Upper lobe of left lung (tissue), 4 donors: ENCODE results near the gene DLG2.

Experiments used
- CTCF ChIP-seq, 6 experiments: fragments of 450-650 bp in 4 of 6; fragments of 200-600 bp in 2 of 6; sonication (generic) in 2 of 6; IDR thresholded peaks; one replicate each; pipeline ENCODE4 v1.5.1; 2016 to 2019; ENCODE audit warnings: antibody characterized with exemption in 6 of 6
- EP300 ChIP-seq, 4 donors: sonication (generic); formaldehyde crosslinking; IDR thresholded peaks; one replicate each; pipeline ENCODE4 v1.5.1; 2017; ENCODE audit warnings: antibody characterized with exemption in 4 of 4, control low read depth in 2 of 4
- POLR2A ChIP-seq, 4 donors: fragments of 450-650 bp; IDR thresholded peaks; one replicate each; pipeline ENCODE4 v1.5.1; 2016 to 2017; ENCODE audit warnings: antibody characterized with exemption in 4 of 4, mild to moderate bottlenecking in 2 of 4
- POLR2AphosphoS5 ChIP-seq, 2 donors: sonication (generic); formaldehyde crosslinking; IDR thresholded peaks; one replicate each; pipeline ENCODE4 v1.5.1; 2017; ENCODE audit warnings: antibody characterized with exemption in 2 of 2

GRCh38 chr11:84558085-84558905 is 1068.8 kb downstream of the DLG2 start:
- TF ChIP-seq CTCF (IDR thresholded peaks at IDR 0.05) (peak in 5 of 6 experiments; percentile 53 to 69 (median 55)), POLR2A (IDR thresholded peaks at IDR 0.05) (no peak), EP300 (IDR thresholded peaks at IDR 0.05) (no peak), POLR2AphosphoS5 (IDR thresholded peaks at IDR 0.05) (no peak)
